HepG2 (cell line): ENCODE measurements around the gene CDC34. TPM values are rescaled to one million over a fixed set of nuclear protein-coding genes. Genes with fewer than 3 reads are reported as not detected.

Experiments used
- ARID3A ChIP-seq: IDR thresholded peaks from 2 replicates; pipeline ENCODE4 v1.6.1; 2012; ENCODE audit warnings: low read depth, low read length, improper control_type of control experiment
- ARNTL ChIP-seq: sonication (generic); formaldehyde crosslinking; IDR thresholded peaks from 2 replicates; pipeline ENCODE4 v1.4.0; 2020; ENCODE audit warnings: mild to moderate bottlenecking, missing genetic modification reagents
- BCLAF1 ChIP-seq: fragments of 450-650 bp; IDR thresholded peaks from 2 replicates; pipeline ENCODE4 v1.6.1; 2017; ENCODE audit warnings: mild to moderate bottlenecking
- KLF13 ChIP-seq: sonication (generic); formaldehyde crosslinking; IDR thresholded peaks from 2 replicates; pipeline ENCODE4 v1.4.0; 2020; ENCODE audit warnings: mild to moderate bottlenecking, missing genetic modification reagents
- TBX2 ChIP-seq: sonication (generic); formaldehyde crosslinking; IDR thresholded peaks from 2 replicates; pipeline ENCODE4 v1.5.0; 2020; ENCODE audit warnings: missing genetic modification reagents, mild to moderate bottlenecking, borderline replicate concordance
- ZBTB33 ChIP-seq: sonication (generic); formaldehyde crosslinking; IDR thresholded peaks from 2 replicates; pipeline ENCODE4 v1.4.0; 2020; ENCODE audit warnings: missing genetic modification reagents
- ZNF121 ChIP-seq: sonication (generic); formaldehyde crosslinking; IDR thresholded peaks from 2 replicates; pipeline ENCODE4 v1.5.0; 2020; ENCODE audit warnings: mild to moderate bottlenecking, missing genetic modification reagents
- ZNF281 ChIP-seq: sonication (generic); formaldehyde crosslinking; IDR thresholded peaks from 2 replicates; pipeline ENCODE4 v1.4.0; 2020; ENCODE audit warnings: missing genetic modification reagents, borderline replicate concordance
- ZNF30 ChIP-seq: sonication (generic); formaldehyde crosslinking; IDR thresholded peaks from 2 replicates; pipeline ENCODE4 v1.5.0; 2020; ENCODE audit warnings: mild to moderate bottlenecking, missing genetic modification reagents
- ZNF496 ChIP-seq: sonication (generic); formaldehyde crosslinking; IDR thresholded peaks from 2 replicates; pipeline ENCODE4 v1.8.1; 2023; ENCODE audit warnings: mild to moderate bottlenecking, moderate library complexity, missing genetic modification reagents; ENCODE audit not compliant: insufficient replicate concordance
- ZNF704 ChIP-seq: sonication (generic); formaldehyde crosslinking; IDR thresholded peaks from 2 replicates; pipeline ENCODE4 v1.8.1; 2023; ENCODE audit warnings: mild to moderate bottlenecking, inconsistent platforms, moderate library complexity, missing genetic modification reagents, borderline replicate concordance
- ZNF746 ChIP-seq: sonication (generic); formaldehyde crosslinking; IDR thresholded peaks from 2 replicates; pipeline ENCODE4 v1.8.0; 2022; ENCODE audit warnings: mild to moderate bottlenecking, missing genetic modification reagents
- ZNF850 ChIP-seq: sonication (generic); formaldehyde crosslinking; conservative IDR thresholded peaks from 2 replicates; pipeline ENCODE4 v1.9.0; 2021; ENCODE audit warnings: mild to moderate bottlenecking, missing genetic modification reagents
- ZUFSP ChIP-seq: sonication (generic); formaldehyde crosslinking; IDR thresholded peaks from 2 replicates; pipeline ENCODE4 v1.9.0; 2021; ENCODE audit warnings: missing genetic modification reagents, mild to moderate bottlenecking, borderline replicate concordance
- polyA plus RNA-seq, 8 experiments: library from polyadenylated mRNA; depleted of rRNA in 3 of 8; stranded (reverse) in 7 of 8; unstranded in 1 of 8; fragments of >200 nt; fragmentation: Illumina TruSeq in 4 of 8; extraction: Trizol in 4 of 8; gene quantifications; 2 replicates each; pipeline versions ENCODE4 v1.2.1 to v1.2.3, GENCODE V29; 2011 to 2016; ENCODE audit warnings: low read depth in 4 of 8, missing spikeins in 1 of 8, mixed read lengths in 1 of 8; ENCODE audit not compliant: insufficient read depth in 1 of 8
- total RNA-seq, 5 experiments: library from RNA; depleted of rRNA; stranded (reverse); fragments of >200 nt; fragmentation: Illumina TruSeq; extraction: Trizol; gene quantifications; 2 replicates each; pipeline ENCODE4 v1.2.3, GENCODE V29; 2016; ENCODE audit warnings: low read depth in 1 of 5

CDC34 gene
- total and polyA plus RNA-seq, 2 of the 13 experiments (the other 11 are each of a cell fraction or from before 2014, with no cell fraction given): 138 to 150 TPM

- TF ChIP-seq ZNF746 (CRISPR knock-in tag) (no peak), ARID3A (no peak), ZNF281 (no peak), ZNF30 (no peak), ZNF704 (CRISPR knock-in tag) (0 out of 2 replicates have a peak, but pooled peaks have one; percentile 48), KLF13 (CRISPR knock-in tag) (no peak), ZBTB33 (no peak), ZNF121 (CRISPR knock-in tag) (no peak; the same call in 1 of the 2 replicates), ZNF850 (CRISPR knock-in tag) (peak; percentile 74), ZUFSP (CRISPR knock-in tag) (no peak), BCLAF1 (no peak), ZNF496 (CRISPR knock-in tag) (no peak), TBX2 (0 out of 2 replicates have a peak, but pooled peaks have one; percentile 22), ARNTL (CRISPR knock-in tag) (peak; percentile 59; the same call in 1 of the 2 replicates)
Measured at GRCh38 chr19:507286-508203, 24.0 kb upstream of the CDC34 start, which contains the start of gene TPGS1 (continued).
